ENCODE data around the gene RPL10.
A peak's percentile ranks its signal among the peaks of the same experiment; 100 is the strongest.

Gene RPL10

DNA sequence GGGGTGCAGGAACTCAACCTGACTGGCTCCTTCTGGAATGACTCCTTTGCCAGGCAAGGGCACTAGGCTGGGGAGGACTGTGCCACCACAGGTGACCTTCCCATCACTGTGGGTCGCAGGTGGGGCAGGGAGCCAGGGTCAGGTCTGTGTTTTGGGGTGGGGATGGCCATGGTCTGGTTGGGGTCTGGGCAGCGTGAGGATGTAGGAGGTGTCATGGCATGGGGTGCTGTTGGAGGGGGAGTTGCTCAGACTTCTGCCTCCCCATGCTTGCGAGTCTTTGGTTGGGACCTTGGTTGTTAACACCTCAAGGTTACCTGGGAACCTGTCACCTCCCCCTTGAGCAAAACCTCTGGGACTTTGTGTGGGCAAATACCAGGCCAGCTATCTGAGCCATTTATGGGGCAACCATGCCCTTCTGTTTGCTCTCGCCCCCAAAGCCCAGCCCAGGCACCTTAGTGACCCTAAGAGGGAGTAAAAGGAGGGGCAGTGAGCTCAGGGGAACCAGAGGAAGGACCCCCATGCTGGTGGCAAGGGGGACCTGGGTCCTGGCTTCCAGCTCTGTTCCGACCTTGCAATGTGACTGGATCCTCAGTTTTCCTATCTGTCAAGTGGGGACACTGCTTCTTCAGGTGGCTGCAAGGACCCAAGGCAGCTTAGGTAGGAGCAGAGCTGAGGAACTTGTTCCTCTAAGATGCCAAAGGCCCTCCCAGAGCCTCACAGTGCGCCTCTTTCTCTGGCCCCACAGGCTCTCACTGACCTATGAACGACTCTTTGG, 36.4 kb downstream of the RPL10 start:
- no peak for TF ChIP-seq CTCF (IDR thresholded peaks at IDR 0.05; ENCODE audit: extremely low read depth, missing control alignments)

GRCh38 chrX:154435171-154435733, 37.1 kb downstream of the RPL10 start:
- no peak for DNase-seq (ENCODE audit: low spot score)
- TF ChIP-seq CTCF (IDR thresholded peaks at IDR 0.05; ENCODE audit: extremely low read depth, missing control alignments), result no peak

More for the DNA sequence above, 36.4 kb downstream of the RPL10 start:
- DNase-seq (ENCODE audit: low spot score), result no peak

DNA sequence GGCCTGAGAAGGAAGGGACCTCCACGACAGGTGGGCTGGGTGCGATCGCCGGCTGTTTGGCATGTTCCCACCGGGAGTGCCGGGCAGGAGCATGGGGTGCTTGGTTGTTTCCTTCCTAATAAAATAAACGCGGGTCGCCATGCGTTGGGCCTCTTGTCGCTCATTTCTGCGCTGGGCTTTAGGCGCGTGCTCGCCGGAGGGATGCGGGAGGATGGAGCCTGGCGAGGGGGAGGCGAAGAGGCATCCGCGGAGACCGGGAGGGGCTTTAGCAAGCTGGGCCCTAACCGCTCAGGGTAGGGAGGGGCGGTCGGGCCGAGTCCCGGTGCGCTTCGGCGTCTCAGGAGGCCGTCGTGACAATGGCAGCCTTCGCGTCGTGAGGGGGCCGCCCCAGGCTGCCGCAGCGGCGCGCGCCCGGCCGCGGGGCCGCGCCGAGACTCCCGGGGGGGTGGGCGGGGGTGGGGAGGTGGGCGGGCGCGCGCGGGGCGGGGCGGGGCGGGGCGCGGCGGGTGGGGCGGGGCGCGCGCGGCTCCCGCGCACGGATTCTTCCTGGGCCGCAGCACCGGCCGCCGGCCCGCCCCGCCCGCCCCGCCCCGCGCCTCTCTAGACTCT, 38.3 kb downstream of the RPL10 start:
- DNase-seq (ENCODE audit: low spot score), result peak; percentile 90

GRCh38 chrX:154436983-154437752, 39.0 kb downstream of the RPL10 start, which contains the start of gene GDI1:
Gene GDI1, plus strand, starts transcription at chrX:154437154. Its CDS starts 101 bp downstream, at chrX:154437255.
- DNase-seq (ENCODE audit: low spot score), result peak; percentile 78
- TF ChIP-seq CTCF (IDR thresholded peaks at IDR 0.05; ENCODE audit: extremely low read depth, missing control alignments), result no peak

More for the DNA sequence above, 38.3 kb downstream of the RPL10 start:
- no peak for TF ChIP-seq CTCF (IDR thresholded peaks at IDR 0.05; ENCODE audit: extremely low read depth, missing control alignments)

DNA sequence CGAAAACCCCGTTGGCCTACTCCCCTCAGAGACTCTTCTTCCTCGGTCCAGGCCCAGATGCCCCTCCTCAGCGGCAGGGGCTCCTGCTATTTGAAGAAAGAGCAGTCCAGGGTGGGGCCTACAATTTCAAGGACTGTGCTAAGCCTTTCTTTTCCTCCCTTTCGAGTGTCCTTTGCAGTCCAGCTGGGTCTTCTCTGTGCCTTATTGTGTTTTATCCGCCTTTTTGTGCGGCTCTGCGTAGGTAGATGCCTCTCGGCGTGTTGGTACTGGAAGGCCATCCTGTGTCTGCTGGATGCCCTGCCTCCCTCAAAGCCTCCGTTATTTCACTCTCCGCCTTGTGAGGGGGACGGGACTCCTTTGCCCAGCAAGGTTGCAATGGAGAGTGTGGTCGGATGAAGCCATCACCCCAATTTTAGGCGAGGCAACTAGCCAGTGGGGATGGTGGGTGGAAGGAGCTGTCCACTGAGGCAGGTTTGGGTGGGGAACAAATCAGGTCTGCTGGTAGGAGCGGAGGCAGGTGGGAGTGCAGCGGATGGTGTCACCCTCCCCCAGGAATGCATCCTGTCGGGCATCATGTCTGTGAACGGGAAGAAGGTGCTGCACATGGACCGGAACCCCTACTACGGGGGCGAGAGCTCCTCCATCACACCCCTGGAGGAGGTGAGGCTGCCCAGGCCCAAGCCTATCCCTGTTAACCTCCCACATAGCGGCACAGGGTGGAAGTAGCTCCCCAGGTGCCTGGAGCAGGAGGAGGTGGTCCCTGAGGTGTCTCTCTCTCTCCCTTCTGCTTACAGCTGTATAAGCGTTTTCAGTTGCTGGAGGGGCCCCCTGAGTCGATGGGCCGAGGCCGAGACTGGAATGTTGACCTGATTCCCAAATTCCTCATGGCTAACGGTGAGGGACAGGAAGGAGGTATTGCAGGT, 40.1 kb downstream of the RPL10 start:
- no peak for TF ChIP-seq CTCF (IDR thresholded peaks at IDR 0.05; ENCODE audit: extremely low read depth, missing control alignments)
- DNase-seq (ENCODE audit: low spot score), result no peak

GRCh38 chrX:154439841-154440240, 41.7 kb downstream of the RPL10 start:
- no peak for TF ChIP-seq CTCF (IDR thresholded peaks at IDR 0.05; ENCODE audit: extremely low read depth, missing control alignments)
- DNase-seq (ENCODE audit: low spot score), result no peak
